ENCODE measurements around the gene SYN1.

Gene SYN1

DNA sequence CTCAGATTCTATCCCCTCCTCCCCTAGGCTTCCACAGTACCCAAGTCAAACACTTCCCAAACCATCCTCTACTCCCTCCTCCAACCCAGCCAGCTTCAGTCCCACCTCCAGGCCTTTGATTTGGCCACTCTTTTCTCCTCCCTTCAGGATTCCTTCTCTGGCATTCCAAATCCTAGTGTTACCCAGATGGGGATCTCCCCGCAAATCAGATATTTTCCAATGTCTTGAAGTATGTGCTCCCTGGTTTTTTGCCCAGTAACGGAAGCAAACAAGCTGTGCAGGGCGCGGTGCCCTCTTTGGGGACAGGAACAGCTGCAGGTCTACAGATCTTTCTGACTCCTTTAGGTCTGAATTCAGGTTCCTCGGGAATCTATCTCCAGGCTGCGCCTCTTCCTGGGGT, 2.2 kb upstream of the SYN1 start:
- TF ChIP-seq CTCF (IDR thresholded peaks at IDR 0.05; ENCODE audit: low read depth, low read length), result no peak
- no peak for TF ChIP-seq EZH2phosphoT487 (IDR thresholded peaks at IDR 0.05; ENCODE audit: low read depth)
- peaks cover 3% of the 10 kb centered on the region; the same call in 1 of the 2 replicates for H4K20me1 ChIP-seq (ENCODE audit: insufficient read depth, low read length)
- H3K4me3 ChIP-seq (ENCODE audit: low read length), result no peak overlapping the region
- H3K4me2 ChIP-seq (ENCODE audit: low read length), result no peak overlapping the region
- H3K27me3 ChIP-seq (ENCODE audit: low read depth, low read length), result no peaks in the 10 kb centered on the region
- H3K9ac ChIP-seq (ENCODE audit: low read length), result no peak overlapping the region
- H3K79me2 ChIP-seq (ENCODE audit: low read length), result no peaks in the 10 kb centered on the region
- no peaks in the 10 kb centered on the region for H3K4me1 ChIP-seq (ENCODE audit: low read length)
- H3K27ac ChIP-seq (ENCODE audit: low read length), result no peak overlapping the region
- no peak overlapping the region for H2AFZ ChIP-seq (ENCODE audit: low read depth, low read length)
- H3K36me3 ChIP-seq (replicated peaks; ENCODE audit: low read depth, low read length), result no peaks in the 10 kb centered on the region
- no peaks in the 10 kb centered on the region for H3K9me3 ChIP-seq (ENCODE audit: insufficient read depth, low read length)

- Histone ChIP-seq H3K4me1 (ENCODE audit: low read length) (no peaks in the 10 kb centered on the region), H3K9me3 (ENCODE audit: insufficient read depth, low read length) (no peaks in the 10 kb centered on the region), H3K79me2 (ENCODE audit: low read length) (no peaks in the 10 kb centered on the region), H3K4me2 (ENCODE audit: low read length) (peak overlapping the region; percentile 46), H4K20me1 (ENCODE audit: insufficient read depth, low read length) (peaks cover 3% of the 10 kb centered on the region; the same call in 1 of the 2 replicates), H3K4me3 (ENCODE audit: low read length) (peak overlapping the region; percentile 80), H3K27me3 (ENCODE audit: low read depth, low read length) (no peaks in the 10 kb centered on the region), H3K9ac (ENCODE audit: low read length) (no peak overlapping the region), H3K27ac (ENCODE audit: low read length) (no peak overlapping the region), H2AFZ (ENCODE audit: low read depth, low read length) (no peak overlapping the region), H3K36me3 (replicated peaks; ENCODE audit: low read depth, low read length) (no peaks in the 10 kb centered on the region)
- TF ChIP-seq CTCF (IDR thresholded peaks at IDR 0.05; ENCODE audit: low read depth, low read length) (no peak), EZH2phosphoT487 (IDR thresholded peaks at IDR 0.05; ENCODE audit: low read depth) (no peak)
Observed at GRCh38 chrX:47620303-47620685, 637 bp upstream of the SYN1 start.

GRCh38 chrX:47618923-47619485, 653 bp downstream of the SYN1 start:
- no peaks in the 10 kb centered on the region for H3K4me1 ChIP-seq (ENCODE audit: low read length)
- no peaks in the 10 kb centered on the region for H3K27me3 ChIP-seq (ENCODE audit: low read depth, low read length)
- peak overlapping the region; percentile 80 for H3K4me3 ChIP-seq (ENCODE audit: low read length)
- H3K27ac ChIP-seq (ENCODE audit: low read length), result no peak overlapping the region
- peak overlapping the region; percentile 76 for H3K4me2 ChIP-seq (ENCODE audit: low read length)
- H2AFZ ChIP-seq (ENCODE audit: low read depth, low read length), result no peak overlapping the region
- H4K20me1 ChIP-seq (ENCODE audit: insufficient read depth, low read length), result peaks cover 3% of the 10 kb centered on the region; the same call in 1 of the 2 replicates
- H3K9ac ChIP-seq (ENCODE audit: low read length), result no peak overlapping the region
- no peak for TF ChIP-seq CTCF (IDR thresholded peaks at IDR 0.05; ENCODE audit: low read depth, low read length)
- TF ChIP-seq EZH2phosphoT487 (IDR thresholded peaks at IDR 0.05; ENCODE audit: low read depth), result no peak
- no peaks in the 10 kb centered on the region for H3K36me3 ChIP-seq (replicated peaks; ENCODE audit: low read depth, low read length)
- H3K79me2 ChIP-seq (ENCODE audit: low read length), result no peaks in the 10 kb centered on the region
- no peaks in the 10 kb centered on the region for H3K9me3 ChIP-seq (ENCODE audit: insufficient read depth, low read length)

- no peak for TF ChIP-seq EZH2phosphoT487 (IDR thresholded peaks at IDR 0.05; ENCODE audit: low read depth)
- no peak for TF ChIP-seq CTCF (IDR thresholded peaks at IDR 0.05; ENCODE audit: low read depth, low read length)
Observed at GRCh38 chrX:47614618-47615017, 5.0 kb downstream of the SYN1 start.

More at GRCh38 chrX:47614618-47615017, 5.0 kb downstream of the SYN1 start:
- Histone ChIP-seq H2AFZ (ENCODE audit: low read depth, low read length) (no peak overlapping the region), H3K9me3 (ENCODE audit: insufficient read depth, low read length) (no peaks in the 10 kb centered on the region), H3K9ac (ENCODE audit: low read length) (no peak overlapping the region), H3K4me1 (ENCODE audit: low read length) (no peaks in the 10 kb centered on the region), H3K4me2 (ENCODE audit: low read length) (no peak overlapping the region), H3K27me3 (ENCODE audit: low read depth, low read length) (no peaks in the 10 kb centered on the region), H3K4me3 (ENCODE audit: low read length) (no peak overlapping the region), H3K36me3 (replicated peaks; ENCODE audit: low read depth, low read length) (no peaks in the 10 kb centered on the region), H3K27ac (ENCODE audit: low read length) (no peak overlapping the region), H3K79me2 (ENCODE audit: low read length) (no peaks in the 10 kb centered on the region), H4K20me1 (ENCODE audit: insufficient read depth, low read length) (no peaks in the 10 kb centered on the region)
